Nephron (organoid): ENCODE results near the gene CASKIN1.

Experiments
- H3K27ac Mint-ChIP-seq, 3 experiments: 2 replicates each; pipeline ENCODE4 v1.8.0; 2020; ENCODE audit warnings: mixed read lengths in 3 of 3, mild to moderate bottlenecking in 2 of 3, moderate library complexity in 1 of 3
- H3K27me3 Mint-ChIP-seq: 2 replicates; pipeline ENCODE4 v1.8.0; 2021; ENCODE audit warnings: low read depth, mild to moderate bottlenecking, moderate library complexity, mixed read lengths
- H3K36me3 Mint-ChIP-seq: 2 replicates; pipeline ENCODE4 v1.8.0; 2020; ENCODE audit warnings: low read depth, mixed read lengths
- H3K4me1 Mint-ChIP-seq: 2 replicates; pipeline ENCODE4 v1.8.0; 2020; ENCODE audit warnings: mixed read lengths
- H3K4me3 Mint-ChIP-seq, 3 experiments: 2 replicates each; pipeline ENCODE4 v1.8.0; 2020; ENCODE audit warnings: mild to moderate bottlenecking in 3 of 3, mixed read lengths in 3 of 3, moderate library complexity in 2 of 3
- H3K9me3 Mint-ChIP-seq: 2 replicates; pipeline ENCODE4 v1.8.0; 2020; ENCODE audit warnings: mixed read lengths
- TF ChIP-seq, protein P1 (sequence below), 3 experiments: fragments of 200-600 bp; sonication (generic); IDR thresholded peaks; one replicate each; pipeline ENCODE4 v1.5.0; 2021; ENCODE audit warnings: antibody characterized with exemption in 3 of 3; ENCODE audit not compliant: unreplicated experiment in 3 of 3

CASKIN1 gene

DNA sequence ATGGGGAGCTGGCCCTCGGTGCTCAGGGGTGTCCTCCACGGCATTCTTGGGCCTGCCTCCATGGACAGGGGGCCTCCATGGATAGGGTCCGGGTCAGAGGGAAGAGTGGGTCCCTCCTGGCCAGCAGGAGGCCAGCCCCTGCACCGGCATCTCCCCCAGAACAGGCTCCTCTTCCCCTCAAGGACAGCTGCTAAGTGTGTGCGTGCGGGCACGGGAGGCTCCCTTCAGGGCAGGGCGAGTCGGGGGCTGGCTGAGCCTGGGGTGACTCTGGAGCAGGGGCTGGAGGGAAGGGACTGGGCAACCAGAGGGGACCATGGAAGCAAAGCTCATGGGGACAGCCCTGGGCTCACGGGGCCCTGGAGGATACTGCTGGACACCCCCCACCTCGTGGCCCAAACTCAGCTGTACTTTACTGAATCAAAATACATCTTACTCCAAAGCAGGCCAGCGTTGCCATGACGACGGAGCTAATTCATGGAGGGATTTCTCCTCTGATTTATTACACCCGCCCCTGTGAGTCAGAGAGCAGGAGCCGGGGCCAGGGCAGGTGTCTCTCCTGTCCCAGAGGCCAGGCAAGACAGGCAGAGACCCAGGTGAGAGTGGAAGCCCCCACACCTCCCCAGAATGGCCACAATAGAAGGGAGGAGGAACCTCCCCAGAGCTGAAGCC lies 2.1 kb downstream of the CASKIN1 start:
- Mint-ChIP-seq H3K36me3 (no peaks in the 10 kb centered on the region), H3K4me3 (peak overlapping the region; percentile 62 to 73 (median 66)), H3K4me1 (peaks cover 6% of the 10 kb centered on the region), H3K9me3 (no peaks in the 10 kb centered on the region), H3K27ac (no peak overlapping the region), H3K27me3 (peaks cover 19% of the 10 kb centered on the region)
- TF ChIP-seq, protein P1, sequence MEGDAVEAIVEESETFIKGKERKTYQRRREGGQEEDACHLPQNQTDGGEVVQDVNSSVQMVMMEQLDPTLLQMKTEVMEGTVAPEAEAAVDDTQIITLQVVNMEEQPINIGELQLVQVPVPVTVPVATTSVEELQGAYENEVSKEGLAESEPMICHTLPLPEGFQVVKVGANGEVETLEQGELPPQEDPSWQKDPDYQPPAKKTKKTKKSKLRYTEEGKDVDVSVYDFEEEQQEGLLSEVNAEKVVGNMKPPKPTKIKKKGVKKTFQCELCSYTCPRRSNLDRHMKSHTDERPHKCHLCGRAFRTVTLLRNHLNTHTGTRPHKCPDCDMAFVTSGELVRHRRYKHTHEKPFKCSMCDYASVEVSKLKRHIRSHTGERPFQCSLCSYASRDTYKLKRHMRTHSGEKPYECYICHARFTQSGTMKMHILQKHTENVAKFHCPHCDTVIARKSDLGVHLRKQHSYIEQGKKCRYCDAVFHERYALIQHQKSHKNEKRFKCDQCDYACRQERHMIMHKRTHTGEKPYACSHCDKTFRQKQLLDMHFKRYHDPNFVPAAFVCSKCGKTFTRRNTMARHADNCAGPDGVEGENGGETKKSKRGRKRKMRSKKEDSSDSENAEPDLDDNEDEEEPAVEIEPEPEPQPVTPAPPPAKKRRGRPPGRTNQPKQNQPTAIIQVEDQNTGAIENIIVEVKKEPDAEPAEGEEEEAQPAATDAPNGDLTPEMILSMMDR (IDR thresholded peaks at IDR 0.05; ENCODE audit: unreplicated experiment in 3 of 3) = no peak

DNA sequence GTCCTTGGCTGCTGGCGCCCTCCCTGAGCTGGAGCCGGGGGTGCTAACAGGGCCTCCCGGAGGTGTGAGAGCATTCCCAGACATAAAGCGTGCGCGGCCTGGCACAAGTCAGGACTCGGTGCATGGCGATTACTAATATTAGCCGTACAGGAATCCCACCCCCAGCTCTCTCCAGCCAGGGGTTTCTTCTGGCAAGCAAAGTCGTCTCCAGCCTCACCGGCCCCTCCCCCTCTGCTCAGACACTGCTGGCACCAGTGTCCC lies 5.0 kb downstream of the CASKIN1 start:
- Mint-ChIP-seq H3K27ac (no peak overlapping the region), H3K4me3 (no peak overlapping the region), H3K36me3 (no peaks in the 10 kb centered on the region), H3K9me3 (no peaks in the 10 kb centered on the region), H3K4me1 (peaks cover 6% of the 10 kb centered on the region), H3K27me3 (peaks cover 4% of the 10 kb centered on the region)
- TF ChIP-seq, protein P1 (IDR thresholded peaks at IDR 0.05; ENCODE audit: unreplicated experiment in 3 of 3) = no peak

DNA sequence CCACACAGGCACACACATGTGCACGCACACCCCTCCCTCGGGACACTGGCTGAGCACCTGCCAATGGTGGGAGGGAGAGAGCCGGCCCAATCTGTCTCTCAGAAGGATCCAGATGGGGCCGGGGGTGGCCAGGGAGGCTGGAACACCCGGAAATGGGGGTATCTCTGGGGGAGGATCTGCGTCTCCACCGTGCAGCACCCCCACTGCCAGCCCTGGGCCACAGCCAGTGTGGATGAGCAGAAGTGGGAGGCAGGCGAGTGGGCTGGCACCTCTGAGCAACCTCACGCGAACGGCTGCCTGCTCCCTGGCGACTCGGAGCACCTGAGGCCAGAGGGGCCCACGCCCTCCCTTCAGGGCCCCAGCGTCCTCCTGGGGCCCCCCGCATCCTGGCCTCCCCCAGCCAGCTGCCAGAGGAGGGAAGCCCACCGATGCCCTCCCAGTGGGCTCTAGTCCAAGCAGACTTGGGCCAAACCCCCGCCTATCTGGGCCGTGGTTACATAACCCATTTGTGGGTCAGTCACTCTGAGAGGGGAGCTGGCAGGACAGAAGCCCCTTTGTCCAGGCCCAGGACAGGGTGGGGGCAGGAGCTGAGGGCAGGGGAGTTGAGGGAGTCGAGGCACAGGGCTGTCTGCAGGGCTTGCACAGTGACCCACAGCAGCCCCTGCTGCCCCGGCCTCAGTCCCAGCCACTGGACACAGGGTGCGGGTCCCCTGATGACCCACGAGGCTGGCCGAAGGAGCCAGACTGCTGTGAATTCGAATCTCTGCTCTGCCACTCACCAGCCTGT lies 5.6 kb downstream of the CASKIN1 start:
- TF ChIP-seq, protein P1 (IDR thresholded peaks at IDR 0.05; ENCODE audit: unreplicated experiment in 3 of 3) = no peak
- H3K4me3 Mint-ChIP-seq = no peak overlapping the region
- no peaks in the 10 kb centered on the region for H3K36me3 Mint-ChIP-seq
- peaks cover 4% of the 10 kb centered on the region for H3K27me3 Mint-ChIP-seq
- H3K9me3 Mint-ChIP-seq = no peaks in the 10 kb centered on the region
- H3K4me1 Mint-ChIP-seq = peaks cover 6% of the 10 kb centered on the region
- H3K27ac Mint-ChIP-seq = no peak overlapping the region

DNA sequence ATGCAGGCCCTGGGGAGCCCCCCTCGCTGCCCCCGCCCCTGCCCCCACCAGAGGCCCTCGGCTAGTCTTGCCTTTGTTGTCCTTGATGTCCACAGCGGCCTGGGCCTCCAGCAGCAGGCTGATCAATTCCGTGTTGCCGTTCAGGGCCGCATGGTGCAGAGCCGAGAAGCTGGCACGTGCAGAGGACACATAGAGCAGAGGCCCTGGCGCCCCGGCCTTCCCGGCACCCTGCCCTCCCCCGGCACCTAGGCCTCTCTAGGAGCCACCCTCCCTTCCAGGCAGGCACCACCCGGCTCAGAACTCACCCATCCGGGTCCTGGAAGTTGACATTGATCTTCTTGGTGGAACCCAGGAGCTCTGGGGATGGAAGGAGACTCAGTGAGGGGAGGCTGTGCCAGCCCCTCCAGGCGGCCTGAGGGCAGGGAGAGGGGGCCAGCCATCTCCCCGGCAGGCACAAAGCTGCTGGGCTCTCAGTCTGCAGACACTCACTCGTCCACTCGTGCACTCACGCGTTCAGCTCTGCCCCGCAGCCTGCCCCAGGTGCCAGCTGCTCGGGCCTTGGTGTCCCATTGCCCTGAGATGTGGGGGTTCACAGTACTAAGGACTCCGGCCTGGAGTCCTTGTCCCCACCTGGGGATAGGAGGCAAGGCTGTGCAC lies 6.3 kb downstream of the CASKIN1 start:
- H3K27ac Mint-ChIP-seq = no peak overlapping the region
- H3K9me3 Mint-ChIP-seq = no peaks in the 10 kb centered on the region
- H3K4me1 Mint-ChIP-seq = peaks cover 5% of the 10 kb centered on the region
- no peak overlapping the region for H3K4me3 Mint-ChIP-seq
- H3K36me3 Mint-ChIP-seq = no peaks in the 10 kb centered on the region
- TF ChIP-seq, protein P1 (IDR thresholded peaks at IDR 0.05; ENCODE audit: unreplicated experiment in 3 of 3) = no peak
- H3K27me3 Mint-ChIP-seq = peaks cover 4% of the 10 kb centered on the region

DNA sequence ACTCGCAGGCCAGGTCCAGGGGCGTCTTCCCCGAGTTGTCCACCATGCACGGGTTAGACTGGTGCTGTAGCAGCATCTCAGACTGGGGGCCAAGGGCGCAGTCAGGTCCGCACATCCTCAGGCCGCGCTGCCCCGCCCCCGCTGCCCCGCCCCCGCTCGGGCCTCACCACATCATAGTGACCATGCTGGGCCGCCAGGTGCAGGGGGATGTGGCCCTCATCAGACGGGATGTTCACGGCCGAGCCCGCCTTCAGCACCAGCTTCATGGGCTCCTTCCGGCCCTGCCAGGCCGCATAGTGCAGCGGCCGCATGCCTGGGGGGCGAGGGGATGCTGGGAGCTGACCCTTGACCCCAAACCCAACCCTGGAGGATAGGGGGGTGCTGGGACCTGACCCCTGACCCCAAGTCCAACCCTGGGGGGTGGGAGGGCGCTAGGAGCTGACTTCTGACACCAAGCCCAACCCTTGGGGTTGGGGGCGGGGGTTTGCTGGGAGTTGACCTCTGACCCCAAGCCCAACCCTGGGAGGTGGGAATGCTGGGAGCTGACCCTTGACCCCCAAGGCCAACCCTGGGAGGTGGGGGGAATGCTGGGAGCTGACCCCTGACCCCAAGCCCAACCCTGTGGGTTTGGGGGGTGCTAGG lies 7.0 kb downstream of the CASKIN1 start:
- Mint-ChIP-seq H3K9me3 (no peaks in the 10 kb centered on the region), H3K27ac (no peak overlapping the region), H3K36me3 (no peaks in the 10 kb centered on the region), H3K4me1 (no peaks in the 10 kb centered on the region), H3K27me3 (no peaks in the 10 kb centered on the region), H3K4me3 (no peak overlapping the region)
- TF ChIP-seq, protein P1 (IDR thresholded peaks at IDR 0.05; ENCODE audit: unreplicated experiment in 3 of 3) = no peak
